Measurements from ENCODE around the gene ALKBH4. TPM values are rescaled to one million over a fixed set of nuclear protein-coding genes. Genes with fewer than 3 reads are reported as not detected.

Gene ALKBH4
- total RNA-seq, 6 experiments from 2014 or later = 3.7 to 11.7 (median 5.6) TPM

DNA sequence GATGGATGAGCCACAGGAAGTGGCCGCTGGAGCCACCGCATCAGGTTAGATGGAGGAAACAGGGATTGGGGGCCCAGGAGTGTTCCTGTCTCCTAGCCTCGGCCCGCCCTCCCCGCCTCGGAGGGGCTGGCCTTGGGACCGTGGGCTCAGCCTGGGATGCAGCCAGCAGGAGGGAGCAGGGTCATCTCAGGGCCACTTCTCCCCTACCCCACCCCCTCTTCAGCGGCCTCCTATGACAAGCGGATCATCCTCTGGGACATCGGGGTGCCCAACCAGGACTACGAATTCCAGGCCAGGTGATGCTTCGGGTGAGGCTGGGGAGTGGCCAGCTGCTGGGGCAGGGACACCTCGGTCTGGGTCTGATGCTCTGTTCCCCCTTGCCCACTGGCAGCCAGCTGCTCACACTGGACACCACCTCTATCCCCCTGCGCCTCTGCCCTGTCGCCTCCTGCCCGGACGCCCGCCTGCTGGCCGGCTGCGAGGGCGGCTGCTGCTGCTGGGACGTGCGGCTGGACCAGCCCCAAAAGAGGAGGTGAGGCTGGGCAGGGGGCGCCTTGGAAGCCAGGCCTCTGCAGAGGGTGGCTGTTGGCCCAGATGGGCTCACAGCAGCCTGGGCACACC lies 4.8 kb upstream of the ALKBH4 start:
- H3K9me3 ChIP-seq = no peaks in the 10 kb centered on the region
- H3K36me3 ChIP-seq = peaks cover 0 to 12% (median 1%) of the 10 kb centered on the region in 4 donors
- WGBS (ENCODE audit: insufficient coverage, low coverage, low lambda C conversion rate, missing lambda C conversion rate) = 47% methylated on average over 5 of the region's 24 CpGs
- H3K27me3 ChIP-seq = no peaks in the 10 kb centered on the region
- peak; percentile 38 to 58 (median 56) for DNase-seq
- peak overlapping the region in 2 of 3 donors; percentile 12 to 34 for H3K4me3 ChIP-seq
- H3K27ac ChIP-seq = peak overlapping the region in 2 of 3 donors; percentile 80 to 83
- TF ChIP-seq, protein P1, sequence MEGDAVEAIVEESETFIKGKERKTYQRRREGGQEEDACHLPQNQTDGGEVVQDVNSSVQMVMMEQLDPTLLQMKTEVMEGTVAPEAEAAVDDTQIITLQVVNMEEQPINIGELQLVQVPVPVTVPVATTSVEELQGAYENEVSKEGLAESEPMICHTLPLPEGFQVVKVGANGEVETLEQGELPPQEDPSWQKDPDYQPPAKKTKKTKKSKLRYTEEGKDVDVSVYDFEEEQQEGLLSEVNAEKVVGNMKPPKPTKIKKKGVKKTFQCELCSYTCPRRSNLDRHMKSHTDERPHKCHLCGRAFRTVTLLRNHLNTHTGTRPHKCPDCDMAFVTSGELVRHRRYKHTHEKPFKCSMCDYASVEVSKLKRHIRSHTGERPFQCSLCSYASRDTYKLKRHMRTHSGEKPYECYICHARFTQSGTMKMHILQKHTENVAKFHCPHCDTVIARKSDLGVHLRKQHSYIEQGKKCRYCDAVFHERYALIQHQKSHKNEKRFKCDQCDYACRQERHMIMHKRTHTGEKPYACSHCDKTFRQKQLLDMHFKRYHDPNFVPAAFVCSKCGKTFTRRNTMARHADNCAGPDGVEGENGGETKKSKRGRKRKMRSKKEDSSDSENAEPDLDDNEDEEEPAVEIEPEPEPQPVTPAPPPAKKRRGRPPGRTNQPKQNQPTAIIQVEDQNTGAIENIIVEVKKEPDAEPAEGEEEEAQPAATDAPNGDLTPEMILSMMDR (IDR thresholded peaks at IDR 0.05) = no peak
- no peak for TF ChIP-seq POLR2A (IDR thresholded peaks at IDR 0.05)
- peaks cover 0 to 35% (median 13%) of the 10 kb centered on the region in 4 donors for H3K4me1 ChIP-seq
- peak; percentile 1 to 14 (median 8) for ATAC-seq
- intact Hi-C loops (cut with DNase I) = no loop called here

DNA sequence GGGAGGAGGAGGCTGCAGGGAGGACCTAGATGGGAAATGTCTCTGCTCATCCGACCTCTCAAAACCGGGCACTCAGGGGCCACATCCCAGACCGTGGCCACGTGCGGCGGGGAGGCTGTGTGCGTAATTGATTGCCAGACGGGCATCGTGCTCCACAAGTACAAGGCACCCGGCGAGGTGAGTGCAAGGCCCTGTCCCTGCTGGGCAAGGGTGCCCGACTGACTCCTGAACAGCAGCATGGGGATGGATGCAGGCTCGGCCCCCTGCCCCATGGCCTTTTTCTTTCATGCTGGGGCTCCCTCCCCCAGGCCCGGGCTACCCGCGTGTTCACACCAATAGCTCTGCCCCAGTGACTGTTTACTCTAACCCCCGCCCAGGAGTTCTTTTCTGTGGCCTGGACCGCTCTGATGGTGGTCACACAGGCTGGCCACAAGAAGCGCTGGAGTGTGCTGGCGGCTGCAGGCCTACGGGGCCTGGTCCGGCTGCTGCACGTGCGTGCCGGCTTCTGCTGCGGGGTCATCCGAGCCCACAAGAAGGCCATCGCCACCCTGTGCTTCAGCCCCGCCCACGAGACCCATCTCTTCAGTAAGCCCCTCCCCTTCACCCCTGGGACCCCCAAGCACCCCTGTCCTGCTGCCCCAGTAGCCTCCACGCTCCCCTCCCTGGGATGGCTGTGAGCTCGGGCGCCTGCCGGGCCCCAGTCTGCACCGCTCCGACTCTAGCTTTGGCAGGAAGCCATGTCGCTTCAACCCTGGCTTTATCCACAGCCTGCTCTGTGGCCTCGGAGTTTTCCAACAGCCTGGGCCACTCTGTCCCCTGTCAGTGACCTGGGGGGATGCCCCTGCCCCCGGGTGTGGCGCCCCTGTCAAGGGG lies 4.1 kb upstream of the ALKBH4 start:
- no peak overlapping the region for H3K4me3 ChIP-seq
- H3K4me1 ChIP-seq = peaks cover 0 to 35% (median 15%) of the 10 kb centered on the region in 4 donors
- no peak for TF ChIP-seq POLR2A (IDR thresholded peaks at IDR 0.05)
- TF ChIP-seq, protein P1 (IDR thresholded peaks at IDR 0.05) = no peak
- H3K27ac ChIP-seq = peak overlapping the region in 2 of 3 donors; percentile 80 to 83
- WGBS (ENCODE audit: insufficient coverage, low coverage, low lambda C conversion rate, missing lambda C conversion rate) = 57% methylated on average over 10 of the region's 40 CpGs
- no peaks in the 10 kb centered on the region for H3K27me3 ChIP-seq
- DNase-seq (peak; percentile 42 to 81 (median 71)), ATAC-seq (peak in 2 of 4 donors; percentile 13 to 17)
- intact Hi-C loops (cut with DNase I) = no loop called here
- no peaks in the 10 kb centered on the region for H3K9me3 ChIP-seq
- H3K36me3 ChIP-seq = peaks cover 0 to 12% (median 1%) of the 10 kb centered on the region in 4 donors

DNA sequence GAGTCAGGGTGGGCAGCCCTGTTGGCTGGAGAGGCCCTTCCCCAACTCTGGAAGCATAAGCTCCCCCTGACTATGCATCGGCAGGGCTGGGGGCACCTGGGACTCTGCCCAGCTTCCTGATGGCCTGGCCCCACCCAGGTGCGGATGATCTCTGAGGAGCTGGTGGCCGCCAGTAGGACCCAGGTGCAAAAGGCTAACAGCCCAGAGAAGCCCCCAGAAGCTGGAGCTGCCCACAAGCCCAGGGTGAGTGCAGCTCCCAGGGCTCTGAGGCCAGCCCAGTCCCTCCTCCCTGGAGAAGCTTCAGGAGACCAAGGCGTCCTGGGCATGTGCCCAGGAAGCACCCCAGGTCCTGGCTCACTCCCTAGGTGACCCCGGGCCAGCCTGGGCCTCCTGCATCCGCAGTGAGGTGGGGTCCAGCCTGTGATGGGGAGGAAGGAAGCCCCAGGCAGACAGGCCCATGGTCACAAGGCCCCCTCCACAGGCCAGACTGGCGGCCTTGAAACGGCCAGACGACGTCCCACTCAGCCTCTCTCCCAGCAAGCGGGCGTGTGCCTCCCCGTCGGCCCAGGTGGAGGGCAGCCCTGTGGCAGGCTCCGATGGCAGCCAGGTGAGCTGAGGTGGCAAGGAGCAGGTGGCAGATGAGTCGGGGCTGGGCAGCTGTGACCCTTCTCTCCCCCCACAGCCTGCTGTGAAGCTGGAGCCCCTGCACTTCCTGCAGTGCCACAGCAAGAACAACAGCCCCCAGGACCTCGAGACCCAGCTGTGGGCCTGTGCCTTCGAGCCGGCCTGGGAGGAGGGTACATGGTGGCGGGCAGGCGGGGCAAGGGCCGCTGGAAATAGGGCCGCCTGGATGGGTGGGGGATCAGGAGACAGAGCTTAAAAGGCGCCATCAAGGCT lies 3.2 kb upstream of the ALKBH4 start:
- ATAC-seq (no peak), DNase-seq (peak; percentile 24 to 53 (median 44))
- intact Hi-C loops (cut with DNase I) = no loop called here
- Histone ChIP-seq H3K36me3 (peaks cover 0 to 3% (median 1%) of the 10 kb centered on the region in 4 donors), H3K4me3 (no peak overlapping the region), H3K9me3 (no peaks in the 10 kb centered on the region), H3K4me1 (peaks cover 0 to 35% (median 17%) of the 10 kb centered on the region in 4 donors), H3K27ac (no peak overlapping the region), H3K27me3 (no peaks in the 10 kb centered on the region)
- TF ChIP-seq, protein P1 (IDR thresholded peaks at IDR 0.05) = no peak
- no peak for TF ChIP-seq POLR2A (IDR thresholded peaks at IDR 0.05)
- no CpG with 5 or more reads among the region's 24 CpGs for WGBS (ENCODE audit: insufficient coverage, low coverage, low lambda C conversion rate, missing lambda C conversion rate)

DNA sequence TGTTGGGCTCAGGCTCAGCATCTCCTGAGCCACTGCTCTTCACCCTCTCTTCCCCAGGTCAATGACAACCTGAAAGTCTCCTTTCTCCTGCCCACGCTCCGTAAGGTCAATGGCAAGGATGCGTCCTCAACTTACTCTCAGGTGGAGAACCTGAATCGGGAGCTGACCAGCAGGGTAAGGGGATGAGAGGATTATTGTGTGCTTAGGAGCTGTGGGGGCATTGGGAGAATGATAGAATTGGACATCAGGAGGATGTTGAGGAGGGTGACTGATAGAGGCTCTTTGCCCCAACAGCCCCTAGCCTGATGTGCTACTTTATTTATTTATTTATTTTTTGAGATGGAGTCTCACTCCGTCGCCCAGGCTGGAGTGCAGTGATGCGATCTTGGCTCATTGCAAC lies 1.4 kb upstream of the ALKBH4 start:
- no peaks in the 10 kb centered on the region for H3K27me3 ChIP-seq
- H3K9me3 ChIP-seq = no peaks in the 10 kb centered on the region
- no peaks in the 10 kb centered on the region for H3K36me3 ChIP-seq
- no peak overlapping the region for H3K4me3 ChIP-seq
- no peak for ATAC-seq
- H3K27ac ChIP-seq = no peak overlapping the region
- 87% methylated on average over 7 of the region's 7 CpGs for WGBS (ENCODE audit: insufficient coverage, low coverage, low lambda C conversion rate, missing lambda C conversion rate)
- TF ChIP-seq POLR2A (IDR thresholded peaks at IDR 0.05) = no peak
- TF ChIP-seq, protein P1 (IDR thresholded peaks at IDR 0.05) = no peak
- peaks cover 0 to 33% (median 17%) of the 10 kb centered on the region in 4 donors for H3K4me1 ChIP-seq
- intact Hi-C loops (cut with DNase I) = no loop called here
- no peak for DNase-seq

All from right lobe of liver (tissue), 6 donors.